Lower leg skin (tissue), 3 donors: Measurements from ENCODE around the gene CHCHD4.

Experiments
- POLR2A ChIP-seq, 2 donors: fragments of 450-650 bp; IDR thresholded peaks; one replicate each; pipeline ENCODE4 v1.6.1; 2016 to 2017; ENCODE audit warnings: antibody characterized with exemption in 2 of 2, mild to moderate bottlenecking in 1 of 2, moderate library complexity in 1 of 2
- TF ChIP-seq, protein P1 (sequence below), 3 donors: fragments of 450-650 bp; IDR thresholded peaks; one replicate each; pipeline ENCODE4 v1.5.1; 2016; ENCODE audit warnings: antibody characterized with exemption in 3 of 3, mild to moderate bottlenecking in 3 of 3, moderate library complexity in 2 of 3

- TF ChIP-seq, protein P1, sequence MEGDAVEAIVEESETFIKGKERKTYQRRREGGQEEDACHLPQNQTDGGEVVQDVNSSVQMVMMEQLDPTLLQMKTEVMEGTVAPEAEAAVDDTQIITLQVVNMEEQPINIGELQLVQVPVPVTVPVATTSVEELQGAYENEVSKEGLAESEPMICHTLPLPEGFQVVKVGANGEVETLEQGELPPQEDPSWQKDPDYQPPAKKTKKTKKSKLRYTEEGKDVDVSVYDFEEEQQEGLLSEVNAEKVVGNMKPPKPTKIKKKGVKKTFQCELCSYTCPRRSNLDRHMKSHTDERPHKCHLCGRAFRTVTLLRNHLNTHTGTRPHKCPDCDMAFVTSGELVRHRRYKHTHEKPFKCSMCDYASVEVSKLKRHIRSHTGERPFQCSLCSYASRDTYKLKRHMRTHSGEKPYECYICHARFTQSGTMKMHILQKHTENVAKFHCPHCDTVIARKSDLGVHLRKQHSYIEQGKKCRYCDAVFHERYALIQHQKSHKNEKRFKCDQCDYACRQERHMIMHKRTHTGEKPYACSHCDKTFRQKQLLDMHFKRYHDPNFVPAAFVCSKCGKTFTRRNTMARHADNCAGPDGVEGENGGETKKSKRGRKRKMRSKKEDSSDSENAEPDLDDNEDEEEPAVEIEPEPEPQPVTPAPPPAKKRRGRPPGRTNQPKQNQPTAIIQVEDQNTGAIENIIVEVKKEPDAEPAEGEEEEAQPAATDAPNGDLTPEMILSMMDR (IDR thresholded peaks at IDR 0.05) = no peak
- no peak for TF ChIP-seq POLR2A (IDR thresholded peaks at IDR 0.05)
Measured at GRCh38 chr3:14144423-14145075, 19.9 kb upstream of the CHCHD4 start.
